HCT116 (cell line): ENCODE results near the gene NEK8. TPM values are rescaled to one million over a fixed set of nuclear protein-coding genes. Genes with fewer than 3 reads are reported as not detected.

Source experiments
- ATAC-seq: fragments of 200-7000 bp; cut with Tn5 transposase; 2 replicates; pipeline ENCODE4 v1.9.1; 2020; ENCODE audit warnings: mild to moderate bottlenecking, moderate library complexity
- BruUV-seq: library from RNA; stranded (reverse); fragments of 400-500 nt; replicated peaks from 2 replicates; lab custom pipeline; 2021; lab: Mats Ljungman, UMichigan
- CTCF ChIA-PET: fragments of 300-600 bp; sonication (Branson Sonifier 250); formaldehyde crosslinking; loops from one replicate; lab custom pipeline; 2021; ENCODE audit warnings: antibody characterized with exemption; lab: Charles Lee
- POLR2A ChIA-PET: fragments of 300-600, 350-600 bp; sonication (Branson Sonifier 250); formaldehyde crosslinking; loops from one replicate; lab custom pipeline; 2021; ENCODE audit warnings: antibody characterized with exemption; lab: Charles Lee
- RAD21 ChIA-PET, 2 experiments: fragments of 300-600 bp; sonication (Branson Sonifier 250); formaldehyde crosslinking; loops; one replicate each; lab custom pipeline; 2023; ENCODE audit warnings: low total read pairs in 2 of 2; ENCODE audit not compliant: uncharacterized antibody in 2 of 2, unreplicated experiment in 2 of 2, low non-redundant PET in 1 of 2; lab: Charles Lee
- DNase-seq: peaks from one replicate; pipeline ENCODE4 v3.0.0-alpha.2; 2010; ENCODE audit warnings: low read depth, low spot score
- H2AFZ ChIP-seq: fragments of 200-600 bp; shearing (Covaris generic), sonication (generic); 2 replicates; pipeline ENCODE4 v1.6.1; 2017; ENCODE audit warnings: low read depth, mixed run types, mixed read lengths, antibody characterized with exemption, low read length; ENCODE audit not compliant: poor library complexity, severe bottlenecking
- H3K27ac ChIP-seq: 2 replicates; pipeline ENCODE4 v1.5.1; 2012; ENCODE audit warnings: low read depth, low read length
- H3K27me3 ChIP-seq: fragments of 200-600 bp; sonication (generic); 2 replicates; pipeline ENCODE4 v1.6.1; 2016; ENCODE audit warnings: mixed run types, low read length, mixed read lengths; ENCODE audit not compliant: insufficient read depth
- H3K36me3 ChIP-seq, 2 experiments: fragments of 200-500 bp in 1 of 2; fragments of 200-600 bp in 1 of 2; sonication (Bioruptor generic) in 1 of 2; sonication (generic) in 1 of 2; 2 replicates each; pipeline versions ENCODE4 v1.5.1 to v1.6.1; 2014 to 2016; ENCODE audit warnings: low read length in 2 of 2, inconsistent platforms in 1 of 2, mixed read lengths in 1 of 2, mixed run types in 1 of 2; ENCODE audit not compliant: insufficient read depth in 2 of 2, control insufficient read depth in 1 of 2
- H3K4me1 ChIP-seq, 2 experiments: fragments of 200-600 bp in 1 of 2; sonication (generic) in 1 of 2; 2 replicates each; pipeline versions ENCODE4 v1.5.1 to v1.6.1; 2012 to 2017; ENCODE audit warnings: low read length in 2 of 2, inconsistent platforms in 1 of 2, mild to moderate bottlenecking in 1 of 2, mixed read lengths in 1 of 2, mixed run types in 1 of 2, moderate library complexity in 1 of 2; ENCODE audit not compliant: insufficient read depth in 2 of 2, control insufficient read depth in 1 of 2
- H3K4me2 ChIP-seq: fragments of 200-600 bp; sonication (generic); 2 replicates; pipeline ENCODE4 v1.6.1; 2017; ENCODE audit warnings: mixed run types, low read length, mixed read lengths
- H3K4me3 ChIP-seq, 2 experiments: fragments of 200-600 bp in 1 of 2; sonication (generic) in 1 of 2; replicated peaks in 1 of 2; 2 replicates each; pipeline ENCODE4 v1.5.1; 2011 to 2016; ENCODE audit warnings: low read length in 2 of 2, control low read depth in 1 of 2, low read depth in 1 of 2, mild to moderate bottlenecking in 1 of 2, mixed read lengths in 1 of 2, mixed run types in 1 of 2
- H3K79me2 ChIP-seq: fragments of 200-600 bp; sonication (generic); 2 replicates; pipeline ENCODE4 v1.6.1; 2017; ENCODE audit warnings: mild to moderate bottlenecking, mixed run types, low read length, moderate library complexity, mixed read lengths; ENCODE audit not compliant: insufficient read depth
- H3K9ac ChIP-seq: fragments of 200-600 bp; sonication (generic); 2 replicates; pipeline ENCODE4 v1.6.1; 2016; ENCODE audit warnings: low read length, mixed read lengths
- H3K9me2 ChIP-seq: fragments of 200-600 bp; sonication (generic), shearing (Covaris generic); 2 replicates; pipeline ENCODE4 v1.6.1; 2017; ENCODE audit warnings: mixed run types, mild to moderate bottlenecking, moderate library complexity; ENCODE audit not compliant: insufficient read depth
- H3K9me3 ChIP-seq, 2 experiments: fragments of 200-500 bp in 1 of 2; fragments of 200-600 bp in 1 of 2; sonication (Bioruptor generic) in 1 of 2; sonication (generic) in 1 of 2; 2 replicates each; pipeline ENCODE4 v1.6.1; 2014 to 2017; ENCODE audit warnings: low read length in 2 of 2, mixed read lengths in 2 of 2, inconsistent platforms in 1 of 2, low read depth in 1 of 2, mild to moderate bottlenecking in 1 of 2, mixed run types in 1 of 2, moderate library complexity in 1 of 2; ENCODE audit not compliant: control insufficient read depth in 1 of 2, insufficient read depth in 1 of 2
- H4K20me1 ChIP-seq: fragments of 200-600 bp; sonication (generic), shearing (Covaris generic); 2 replicates; pipeline ENCODE4 v1.6.1; 2017; ENCODE audit warnings: mixed run types, mild to moderate bottlenecking, moderate library complexity; ENCODE audit not compliant: insufficient read depth
- EGR1 ChIP-seq: IDR thresholded peaks from 2 replicates; pipeline ENCODE4 v1.6.1; 2012; ENCODE audit warnings: low read depth
- POLR2AphosphoS5 ChIP-seq: IDR thresholded peaks from 2 replicates; pipeline ENCODE4 v1.6.1; 2011; ENCODE audit warnings: mild to moderate bottlenecking, low read depth, low read length, moderate library complexity
- SIN3A ChIP-seq: IDR thresholded peaks from 2 replicates; pipeline ENCODE4 v1.6.1; 2012; ENCODE audit warnings: low read depth
- ZNF274 ChIP-seq: fragments of 200-500 bp; sonication (Bioruptor generic); IDR thresholded peaks from 2 replicates; pipeline ENCODE4 v1.6.1; 2014; ENCODE audit warnings: mild to moderate bottlenecking, low read depth, low read length, inconsistent platforms
- intact Hi-C: fragments of 100-400 bp; cut with micrococcal nuclease; formaldehyde crosslinking; loops from 2 replicates; pipeline ENCODE4 v1.10.0; 2022
- total RNA-seq: library from RNA; stranded (reverse); gene quantifications from one replicate; pipeline ENCODE4 v1.2.1, GENCODE V29; 2021; ENCODE audit not compliant: unreplicated experiment
- TF ChIP-seq, protein P1 (sequence below): IDR thresholded peaks from 2 replicates; pipeline ENCODE4 v1.6.1; 2012
- TF ChIP-seq, protein P2 (sequence below), 3 experiments: fragments of 200-600 bp in 1 of 3; sonication (generic) in 1 of 3; IDR thresholded peaks in 2 of 3; conservative IDR thresholded peaks in 1 of 3; 2 replicates each; pipeline ENCODE4 v1.5.1; 2012 to 2017; ENCODE audit warnings: low read depth in 2 of 3, low read length in 2 of 3, antibody characterized with exemption in 1 of 3, borderline replicate concordance in 1 of 3, control low read depth in 1 of 3, mild to moderate bottlenecking in 1 of 3, mixed read lengths in 1 of 3, mixed run types in 1 of 3, moderate library complexity in 1 of 3; ENCODE audit not compliant: insufficient read depth in 1 of 3

Gene NEK8
- total RNA-seq, 1 experiment from 2014 or later: 7.0 TPM

DNA sequence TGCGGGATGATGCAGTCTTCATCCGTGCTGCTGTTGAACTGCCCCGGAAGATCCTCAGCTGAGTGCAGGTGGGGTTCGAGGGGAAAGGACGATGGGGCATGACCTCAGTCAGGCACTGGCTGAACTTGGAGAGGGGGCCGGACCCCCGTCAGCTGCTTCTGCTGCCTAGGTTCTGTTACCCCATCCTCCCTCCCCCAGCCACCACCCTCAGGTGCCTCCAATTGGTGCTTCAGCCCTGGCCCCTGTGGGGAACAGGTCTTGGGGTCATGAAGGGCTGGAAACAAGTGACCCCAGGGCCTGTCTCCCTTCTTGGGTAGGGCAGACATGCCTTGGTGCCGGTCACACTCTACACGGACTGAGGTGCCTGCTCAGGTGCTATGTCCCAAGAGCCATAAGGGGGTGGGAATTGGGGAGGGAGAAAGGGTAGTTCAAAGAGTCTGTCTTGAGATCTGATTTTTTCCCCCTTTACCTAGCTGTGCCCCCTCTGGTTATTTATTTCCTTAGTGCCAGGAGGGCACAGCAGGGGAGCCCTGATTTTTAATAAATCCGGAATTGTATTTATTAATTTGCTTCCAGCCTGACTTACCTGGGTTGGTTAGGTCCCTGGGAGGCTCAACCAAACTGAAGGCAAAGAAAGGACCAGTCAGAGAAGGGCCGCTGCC, 21.1 kb downstream of the NEK8 start:
- TF ChIP-seq POLR2AphosphoS5: no peak
- no peak for TF ChIP-seq ZNF274
- no peak for TF ChIP-seq SIN3A
- TF ChIP-seq, protein P1, sequence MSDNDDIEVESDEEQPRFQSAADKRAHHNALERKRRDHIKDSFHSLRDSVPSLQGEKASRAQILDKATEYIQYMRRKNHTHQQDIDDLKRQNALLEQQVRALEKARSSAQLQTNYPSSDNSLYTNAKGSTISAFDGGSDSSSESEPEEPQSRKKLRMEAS: no peak
- TF ChIP-seq EGR1: no peak
- TF ChIP-seq, protein P2, sequence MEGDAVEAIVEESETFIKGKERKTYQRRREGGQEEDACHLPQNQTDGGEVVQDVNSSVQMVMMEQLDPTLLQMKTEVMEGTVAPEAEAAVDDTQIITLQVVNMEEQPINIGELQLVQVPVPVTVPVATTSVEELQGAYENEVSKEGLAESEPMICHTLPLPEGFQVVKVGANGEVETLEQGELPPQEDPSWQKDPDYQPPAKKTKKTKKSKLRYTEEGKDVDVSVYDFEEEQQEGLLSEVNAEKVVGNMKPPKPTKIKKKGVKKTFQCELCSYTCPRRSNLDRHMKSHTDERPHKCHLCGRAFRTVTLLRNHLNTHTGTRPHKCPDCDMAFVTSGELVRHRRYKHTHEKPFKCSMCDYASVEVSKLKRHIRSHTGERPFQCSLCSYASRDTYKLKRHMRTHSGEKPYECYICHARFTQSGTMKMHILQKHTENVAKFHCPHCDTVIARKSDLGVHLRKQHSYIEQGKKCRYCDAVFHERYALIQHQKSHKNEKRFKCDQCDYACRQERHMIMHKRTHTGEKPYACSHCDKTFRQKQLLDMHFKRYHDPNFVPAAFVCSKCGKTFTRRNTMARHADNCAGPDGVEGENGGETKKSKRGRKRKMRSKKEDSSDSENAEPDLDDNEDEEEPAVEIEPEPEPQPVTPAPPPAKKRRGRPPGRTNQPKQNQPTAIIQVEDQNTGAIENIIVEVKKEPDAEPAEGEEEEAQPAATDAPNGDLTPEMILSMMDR (IDR thresholded peaks at IDR 0.05 in 2 of 3, conservative IDR thresholded peaks at IDR 0.05 in 1 of 3; ENCODE audit: borderline replicate concordance in 1 of 3, insufficient read depth in 1 of 3, low read depth in 2 of 3, low read length in 2 of 3): no peak
- H3K9ac ChIP-seq: 0 out of 2 replicates have a peak overlapping the region, but pooled peaks have one; percentile 14
- peaks cover 22 to 46% of the 10 kb centered on the region in 2 experiments for H3K4me1 ChIP-seq
- peaks cover 32 to 56% of the 10 kb centered on the region in 2 experiments for H3K36me3 ChIP-seq
- peaks cover 32% of the 10 kb centered on the region; the same call in 1 of the 2 replicates for H4K20me1 ChIP-seq
- H3K9me2 ChIP-seq: no peaks in the 10 kb centered on the region
- no TSS peak for BruUV-seq
- peak overlapping the region; percentile 17; the same call in 1 of the 2 replicates for H3K4me2 ChIP-seq
- no peak overlapping the region for H2AFZ ChIP-seq
- H3K79me2 ChIP-seq: peaks cover 57% of the 10 kb centered on the region
- DNase-seq (no peak), ATAC-seq (peak; percentile 4)
- intact Hi-C loops: loop anchor here (1.0 kb wide), 1 partner anchor 22 kb away; no protein-coding TSS in a partner anchor
- ChIA-PET POLR2A (interaction anchor here (0.6 to 11.6 kb wide), 5 partner anchors 14 to 28 kb away, joined by 3 to 149 read pairs (median 4); partner anchors contain the start of genes NEK8 and TLCD1), CTCF (interaction anchor here (0.6 to 13.6 kb wide), 14 partner anchors 12 to 202 kb away, joined by 3 to 207 read pairs (median 5); partner anchors contain the start of genes NEK8, PHF12, RPL23A and TLCD1), RAD21 (interaction anchor here (1.4 to 1.9 kb wide), 2 partner anchors 22 to 23 kb away, joined by 13 to 28 read pairs; partner anchors contain the start of genes TLCD1 (in 2 of the 2) and NEK8 (in 1 of the 2))
- peak overlapping the region; percentile 98 for H3K27ac ChIP-seq
- H3K27me3 ChIP-seq: no peaks in the 10 kb centered on the region
- no peak overlapping the region for H3K4me3 ChIP-seq
- no peaks in the 10 kb centered on the region for H3K9me3 ChIP-seq
